ENCODE results near the gene TICAM1. TPM values are rescaled to one million over a fixed set of nuclear protein-coding genes. Genes with fewer than 3 reads are reported as not detected.

The TICAM1 gene
- total and polyA plus RNA-seq, 2 experiments from 2014 or later, result 3.7 to 21.3 TPM

- Histone ChIP-seq H4K20me1 (ENCODE audit: insufficient read depth, poor library complexity, severe bottlenecking) (no peaks in the 10 kb centered on the region), H3K4me3 (no peak overlapping the region), H3K4me2 (no peak overlapping the region), H3K4me1 (ENCODE audit: insufficient read depth) (no peaks in the 10 kb centered on the region), H3K9me3 (ENCODE audit: low read depth) (no peaks in the 10 kb centered on the region), H3K9me2 (replicated peaks; ENCODE audit: insufficient read depth) (no peaks in the 10 kb centered on the region), H3K27me3 (no peaks in the 10 kb centered on the region), H3K79me2 (no peaks in the 10 kb centered on the region), H3K27ac (no peak overlapping the region), H3K36me3 (replicated peaks; ENCODE audit: insufficient read depth, low read depth) (no peaks in the 10 kb centered on the region), H2AFZ (no peak overlapping the region)
- WGBS (ENCODE audit: low lambda C conversion rate, missing lambda C conversion rate), result 58% methylated on average over 14 of the region's 14 CpGs
- TF ChIP-seq EZH2phosphoT487 (IDR thresholded peaks at IDR 0.05; ENCODE audit: low read depth, severe bottlenecking, unreplicated experiment) (no peak), EZH2 (IDR thresholded peaks at IDR 0.05; ENCODE audit: borderline replicate concordance) (no peak)
- TF ChIP-seq, protein P1, sequence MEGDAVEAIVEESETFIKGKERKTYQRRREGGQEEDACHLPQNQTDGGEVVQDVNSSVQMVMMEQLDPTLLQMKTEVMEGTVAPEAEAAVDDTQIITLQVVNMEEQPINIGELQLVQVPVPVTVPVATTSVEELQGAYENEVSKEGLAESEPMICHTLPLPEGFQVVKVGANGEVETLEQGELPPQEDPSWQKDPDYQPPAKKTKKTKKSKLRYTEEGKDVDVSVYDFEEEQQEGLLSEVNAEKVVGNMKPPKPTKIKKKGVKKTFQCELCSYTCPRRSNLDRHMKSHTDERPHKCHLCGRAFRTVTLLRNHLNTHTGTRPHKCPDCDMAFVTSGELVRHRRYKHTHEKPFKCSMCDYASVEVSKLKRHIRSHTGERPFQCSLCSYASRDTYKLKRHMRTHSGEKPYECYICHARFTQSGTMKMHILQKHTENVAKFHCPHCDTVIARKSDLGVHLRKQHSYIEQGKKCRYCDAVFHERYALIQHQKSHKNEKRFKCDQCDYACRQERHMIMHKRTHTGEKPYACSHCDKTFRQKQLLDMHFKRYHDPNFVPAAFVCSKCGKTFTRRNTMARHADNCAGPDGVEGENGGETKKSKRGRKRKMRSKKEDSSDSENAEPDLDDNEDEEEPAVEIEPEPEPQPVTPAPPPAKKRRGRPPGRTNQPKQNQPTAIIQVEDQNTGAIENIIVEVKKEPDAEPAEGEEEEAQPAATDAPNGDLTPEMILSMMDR (IDR thresholded peaks at IDR 0.05; ENCODE audit: poor library complexity), result no peak
- no peak for DNase-seq (ENCODE audit: low spot score)
Measured at GRCh38 chr19:4776436-4777211, 54.9 kb downstream of the TICAM1 start.

GRCh38 chr19:4775627-4776152 is 55.8 kb downstream of the TICAM1 start:
- Histone ChIP-seq H3K27ac (no peak overlapping the region), H3K4me1 (ENCODE audit: insufficient read depth) (no peaks in the 10 kb centered on the region), H4K20me1 (ENCODE audit: insufficient read depth, poor library complexity, severe bottlenecking) (no peaks in the 10 kb centered on the region), H3K27me3 (no peaks in the 10 kb centered on the region), H3K36me3 (replicated peaks; ENCODE audit: insufficient read depth, low read depth) (no peaks in the 10 kb centered on the region), H3K79me2 (no peaks in the 10 kb centered on the region), H3K4me2 (no peak overlapping the region), H3K4me3 (no peak overlapping the region), H2AFZ (no peak overlapping the region), H3K9me2 (replicated peaks; ENCODE audit: insufficient read depth) (no peaks in the 10 kb centered on the region), H3K9me3 (ENCODE audit: low read depth) (no peaks in the 10 kb centered on the region)
- no peak for DNase-seq (ENCODE audit: low spot score)
- TF ChIP-seq EZH2 (IDR thresholded peaks at IDR 0.05; ENCODE audit: borderline replicate concordance) (no peak), EZH2phosphoT487 (IDR thresholded peaks at IDR 0.05; ENCODE audit: low read depth, severe bottlenecking, unreplicated experiment) (no peak)
- TF ChIP-seq, protein P1 (IDR thresholded peaks at IDR 0.05; ENCODE audit: poor library complexity), result no peak
- WGBS (ENCODE audit: low lambda C conversion rate, missing lambda C conversion rate), result 54% methylated on average over 5 of the region's 5 CpGs

DNA sequence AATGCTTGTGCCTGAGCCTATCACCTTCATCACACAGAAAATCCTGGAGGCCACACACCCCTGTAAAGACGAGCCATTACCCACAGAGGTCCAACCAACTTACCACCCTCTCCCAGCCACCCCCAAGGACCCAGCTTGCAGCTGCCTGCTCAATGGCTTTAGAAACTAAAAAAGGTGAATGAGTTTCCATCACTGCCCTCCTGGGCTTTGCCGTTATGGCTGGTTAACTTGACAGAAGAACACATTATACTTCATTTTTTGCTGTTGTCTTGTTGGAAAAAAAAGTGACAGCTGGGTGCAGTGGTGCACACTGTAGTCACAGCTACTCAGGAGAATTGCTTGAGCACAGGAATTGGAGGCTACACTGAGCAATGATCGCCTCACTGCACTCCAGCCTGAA is 57.4 kb downstream of the TICAM1 start:
- 70% methylated on average over 3 of the region's 3 CpGs for WGBS (ENCODE audit: low lambda C conversion rate, missing lambda C conversion rate)
- H4K20me1 ChIP-seq (ENCODE audit: insufficient read depth, poor library complexity, severe bottlenecking), result no peaks in the 10 kb centered on the region
- no peak overlapping the region for H3K4me2 ChIP-seq
- H2AFZ ChIP-seq, result no peak overlapping the region
- no peaks in the 10 kb centered on the region for H3K36me3 ChIP-seq (replicated peaks; ENCODE audit: insufficient read depth, low read depth)
- H3K4me1 ChIP-seq (ENCODE audit: insufficient read depth), result no peaks in the 10 kb centered on the region
- no peak overlapping the region for H3K4me3 ChIP-seq
- H3K9me3 ChIP-seq (ENCODE audit: low read depth), result no peaks in the 10 kb centered on the region
- no peaks in the 10 kb centered on the region for H3K27me3 ChIP-seq
- no peak for DNase-seq (ENCODE audit: low spot score)
- H3K27ac ChIP-seq, result no peak overlapping the region
- no peaks in the 10 kb centered on the region for H3K79me2 ChIP-seq
- TF ChIP-seq EZH2phosphoT487 (IDR thresholded peaks at IDR 0.05; ENCODE audit: low read depth, severe bottlenecking, unreplicated experiment) (no peak), EZH2 (IDR thresholded peaks at IDR 0.05; ENCODE audit: borderline replicate concordance) (no peak)
- TF ChIP-seq, protein P1 (IDR thresholded peaks at IDR 0.05; ENCODE audit: poor library complexity), result no peak
- H3K9me2 ChIP-seq (replicated peaks; ENCODE audit: insufficient read depth), result no peaks in the 10 kb centered on the region

Measured in hepatocyte (in vitro differentiated cells).